RWPE2 (cell line): Measurements from ENCODE around the gene MAGEA8.
"Not testable (repeated sequence)": the region's sequence is repeated elsewhere in the genome, so short reads cannot be mapped to it uniquely, and the experiment has no call there.

ENCODE experiments used
- ATAC-seq: fragments of 200-7000 bp; cut with Tn5 transposase; 3 replicates; pipeline ENCODE4 v1.9.1; 2021; ENCODE audit warnings: low read depth
- DNase-seq: peaks from one replicate; pipeline ENCODE4 v3.0.0-alpha.2; 2020; ENCODE audit warnings: low spot score
- H3K27ac ChIP-seq: fragments of 450-650 bp; 2 replicates; pipeline ENCODE4 v1.5.1; 2017; ENCODE audit warnings: mild to moderate bottlenecking; ENCODE audit not compliant: poor library complexity, severe bottlenecking
- H3K27me3 ChIP-seq: fragments of 250-450 bp; sonication (Bioruptor Pico); 2 replicates; pipeline ENCODE4 v1.5.1; 2021; ENCODE audit warnings: mild to moderate bottlenecking, moderate library complexity; ENCODE audit not compliant: insufficient read depth, poor library complexity, severe bottlenecking
- H3K36me3 ChIP-seq: fragments of 250-450 bp; sonication (Bioruptor Pico); 2 replicates; pipeline ENCODE4 v1.5.1; 2020; ENCODE audit warnings: low read depth, mild to moderate bottlenecking, moderate library complexity
- H3K4me1 ChIP-seq: fragments of 250-450 bp; sonication (Bioruptor Pico); 2 replicates; pipeline ENCODE4 v1.5.1; 2021; ENCODE audit warnings: mild to moderate bottlenecking, moderate library complexity; ENCODE audit not compliant: insufficient read depth, poor library complexity, severe bottlenecking
- H3K4me3 ChIP-seq: fragments of 250-450 bp; sonication (Bioruptor Pico); 2 replicates; pipeline ENCODE4 v1.5.1; 2021; ENCODE audit warnings: mild to moderate bottlenecking, moderate library complexity; ENCODE audit not compliant: severe bottlenecking
- H3K9me3 ChIP-seq: fragments of 250-450 bp; sonication (Bioruptor Pico); 2 replicates; pipeline ENCODE4 v1.5.1; 2021; ENCODE audit warnings: mild to moderate bottlenecking, moderate library complexity; ENCODE audit not compliant: severe bottlenecking
- TF ChIP-seq, protein P1 (sequence below): fragments of 450-650 bp; IDR thresholded peaks from one replicate; pipeline ENCODE4 v1.5.1; 2017; ENCODE audit warnings: mild to moderate bottlenecking, moderate library complexity; ENCODE audit not compliant: poor library complexity, severe bottlenecking

MAGEA8 gene

DNA sequence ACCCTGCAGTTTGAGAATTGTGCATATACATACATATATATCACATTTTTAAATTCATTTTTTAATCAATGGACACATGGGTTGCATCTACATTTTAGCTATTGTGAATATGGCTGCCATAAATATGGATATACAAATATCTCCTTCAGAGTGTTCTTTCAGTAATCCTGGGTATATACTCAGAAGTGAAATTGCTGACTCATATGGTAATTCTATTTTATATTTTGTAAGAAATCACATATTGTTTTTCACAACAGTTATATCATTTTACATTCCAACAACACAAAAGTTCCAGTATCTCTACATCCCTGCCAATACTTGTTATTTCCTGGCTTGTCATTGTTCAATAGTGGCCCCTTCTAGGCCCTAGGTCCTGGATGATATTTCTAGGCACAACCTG lies 27.7 kb downstream of the MAGEA8 start:
- H3K27ac ChIP-seq, result no peak overlapping the region
- ATAC-seq (no peak), DNase-seq (no peak)
- H3K36me3 ChIP-seq, result no peaks in the 10 kb centered on the region
- no peak overlapping the region for H3K4me3 ChIP-seq
- no peaks in the 10 kb centered on the region for H3K9me3 ChIP-seq
- H3K27me3 ChIP-seq, result no peaks in the 10 kb centered on the region
- TF ChIP-seq, protein P1, sequence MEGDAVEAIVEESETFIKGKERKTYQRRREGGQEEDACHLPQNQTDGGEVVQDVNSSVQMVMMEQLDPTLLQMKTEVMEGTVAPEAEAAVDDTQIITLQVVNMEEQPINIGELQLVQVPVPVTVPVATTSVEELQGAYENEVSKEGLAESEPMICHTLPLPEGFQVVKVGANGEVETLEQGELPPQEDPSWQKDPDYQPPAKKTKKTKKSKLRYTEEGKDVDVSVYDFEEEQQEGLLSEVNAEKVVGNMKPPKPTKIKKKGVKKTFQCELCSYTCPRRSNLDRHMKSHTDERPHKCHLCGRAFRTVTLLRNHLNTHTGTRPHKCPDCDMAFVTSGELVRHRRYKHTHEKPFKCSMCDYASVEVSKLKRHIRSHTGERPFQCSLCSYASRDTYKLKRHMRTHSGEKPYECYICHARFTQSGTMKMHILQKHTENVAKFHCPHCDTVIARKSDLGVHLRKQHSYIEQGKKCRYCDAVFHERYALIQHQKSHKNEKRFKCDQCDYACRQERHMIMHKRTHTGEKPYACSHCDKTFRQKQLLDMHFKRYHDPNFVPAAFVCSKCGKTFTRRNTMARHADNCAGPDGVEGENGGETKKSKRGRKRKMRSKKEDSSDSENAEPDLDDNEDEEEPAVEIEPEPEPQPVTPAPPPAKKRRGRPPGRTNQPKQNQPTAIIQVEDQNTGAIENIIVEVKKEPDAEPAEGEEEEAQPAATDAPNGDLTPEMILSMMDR, result no peak
- H3K4me1 ChIP-seq, result no peaks in the 10 kb centered on the region

GRCh38 chrX:149909324-149910177 lies 28.6 kb downstream of the MAGEA8 start:
- TF ChIP-seq, protein P1, result no peak
- Histone ChIP-seq H3K27me3 (no peaks in the 10 kb centered on the region), H3K27ac (no peak overlapping the region), H3K4me1 (no peaks in the 10 kb centered on the region), H3K9me3 (no peaks in the 10 kb centered on the region), H3K4me3 (no peak overlapping the region), H3K36me3 (no peaks in the 10 kb centered on the region)
- no peak for DNase-seq
- ATAC-seq, result no peak

DNA sequence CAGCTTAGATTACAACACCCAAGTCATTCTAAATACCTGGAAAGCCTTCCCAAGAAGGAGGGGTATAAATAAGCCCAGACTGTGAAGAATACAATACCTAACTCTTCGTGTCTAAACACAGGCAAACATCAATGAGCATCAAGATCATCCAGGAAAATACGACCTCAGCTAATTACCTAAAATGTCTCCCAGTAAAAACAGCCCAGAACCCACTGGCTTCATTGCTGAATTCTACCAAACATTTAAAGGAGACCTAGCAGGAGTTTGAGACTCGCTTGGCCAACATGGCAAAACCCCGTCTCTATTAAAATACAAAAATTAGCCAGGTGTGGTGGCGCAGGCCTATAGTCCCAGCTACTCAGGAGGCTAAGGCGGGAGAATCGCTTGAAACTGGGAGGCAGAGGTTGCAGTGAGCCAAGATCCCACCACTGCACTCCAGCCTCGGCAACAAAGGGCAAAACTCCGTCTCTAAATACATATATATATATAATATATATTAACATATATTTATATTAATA lies 29.3 kb downstream of the MAGEA8 start:
- no peaks in the 10 kb centered on the region for H3K4me1 ChIP-seq
- ATAC-seq (no peak), DNase-seq (no peak)
- H3K4me3 ChIP-seq, result no peak overlapping the region
- no peaks in the 10 kb centered on the region for H3K27me3 ChIP-seq
- no peaks in the 10 kb centered on the region for H3K9me3 ChIP-seq
- no peak overlapping the region for H3K27ac ChIP-seq
- no peaks in the 10 kb centered on the region for H3K36me3 ChIP-seq
- TF ChIP-seq, protein P1, result no peak

DNA sequence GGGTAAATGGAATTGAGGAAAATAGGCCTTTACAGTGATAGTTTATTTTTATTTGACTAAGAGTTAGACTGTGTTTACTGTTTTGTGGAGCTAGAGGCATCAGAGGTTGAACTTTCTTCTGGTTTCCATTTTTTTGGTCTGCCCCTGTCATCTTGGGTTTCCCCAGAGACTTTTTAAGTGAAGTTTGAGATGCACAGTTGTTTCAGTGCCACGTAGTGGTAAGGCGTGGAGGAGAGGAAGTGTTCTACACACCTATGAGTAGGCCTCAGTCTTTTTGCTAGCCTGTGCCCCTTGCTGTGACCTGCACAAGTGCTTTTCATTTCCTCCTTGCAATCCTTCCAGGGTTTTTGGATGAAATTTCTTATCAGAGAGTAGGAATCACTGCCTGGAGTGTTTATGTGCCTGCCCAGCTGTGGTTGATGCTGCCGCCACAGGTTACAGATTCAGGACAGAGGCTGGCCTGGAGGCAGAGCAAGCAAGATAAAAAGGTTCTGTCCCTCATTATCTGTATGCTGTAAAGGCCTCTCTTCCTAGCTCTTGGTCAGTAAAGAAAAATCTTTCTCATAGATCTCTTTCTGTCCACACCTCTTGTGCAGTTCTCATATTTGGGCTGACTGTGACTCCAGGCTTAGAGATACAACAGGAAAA lies 35.9 kb downstream of the MAGEA8 start:
- Histone ChIP-seq H3K4me1 (no peaks in the 10 kb centered on the region), H3K9me3 (no peaks in the 10 kb centered on the region), H3K36me3 (no peaks in the 10 kb centered on the region), H3K27ac (no peak overlapping the region), H3K4me3 (no peak overlapping the region), H3K27me3 (no peaks in the 10 kb centered on the region)
- DNase-seq (no peak), ATAC-seq (no peak)
- TF ChIP-seq, protein P1, result no peak

DNA sequence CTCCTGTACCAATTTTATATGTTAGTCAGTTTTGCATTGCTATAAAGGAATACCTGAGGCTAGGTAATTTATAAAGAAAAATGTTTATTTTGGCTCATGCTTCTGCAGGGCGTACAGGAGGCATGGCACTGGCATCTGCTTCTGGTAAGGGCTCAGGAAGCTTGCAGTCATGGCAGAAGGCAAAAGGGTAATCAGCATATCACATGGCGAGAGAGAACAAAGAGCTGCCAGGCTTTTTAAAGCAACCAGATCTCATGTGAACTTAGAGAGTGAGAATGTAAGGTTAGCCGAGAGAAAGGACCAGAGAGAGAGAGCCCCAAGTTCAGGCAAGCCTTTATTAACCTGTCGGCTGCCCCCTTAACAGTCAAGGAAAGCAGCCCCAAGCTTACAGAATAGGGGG lies 42.9 kb downstream of the MAGEA8 start:
- not testable (repeated sequence) for H3K36me3 ChIP-seq, H3K4me3 ChIP-seq, H3K27ac ChIP-seq, H3K27me3 ChIP-seq, ATAC-seq, H3K9me3 ChIP-seq, DNase-seq, H3K4me1 ChIP-seq

DNA sequence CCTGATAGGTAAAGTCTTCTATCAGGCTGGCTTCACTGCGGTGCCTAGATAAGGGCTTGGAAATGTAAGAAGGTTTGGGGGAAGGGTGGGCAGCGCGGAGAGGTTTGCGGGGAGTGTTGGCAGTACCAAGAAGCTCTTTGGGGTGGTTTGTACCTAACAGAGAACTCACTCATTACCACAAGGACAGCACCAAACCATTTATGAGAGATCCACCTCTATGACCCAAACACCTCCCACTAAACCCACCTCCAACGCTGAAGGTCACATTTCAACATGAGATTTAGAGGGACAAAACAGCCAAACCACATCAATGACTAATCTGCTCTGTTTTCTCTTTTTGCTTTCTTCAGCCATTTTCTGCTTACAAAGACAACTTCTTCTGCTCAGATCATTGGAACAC lies 43.5 kb downstream of the MAGEA8 start:
- not testable (repeated sequence) for H3K9me3 ChIP-seq, H3K4me3 ChIP-seq, ATAC-seq, H3K27ac ChIP-seq, H3K4me1 ChIP-seq, H3K36me3 ChIP-seq, H3K27me3 ChIP-seq, DNase-seq

DNA sequence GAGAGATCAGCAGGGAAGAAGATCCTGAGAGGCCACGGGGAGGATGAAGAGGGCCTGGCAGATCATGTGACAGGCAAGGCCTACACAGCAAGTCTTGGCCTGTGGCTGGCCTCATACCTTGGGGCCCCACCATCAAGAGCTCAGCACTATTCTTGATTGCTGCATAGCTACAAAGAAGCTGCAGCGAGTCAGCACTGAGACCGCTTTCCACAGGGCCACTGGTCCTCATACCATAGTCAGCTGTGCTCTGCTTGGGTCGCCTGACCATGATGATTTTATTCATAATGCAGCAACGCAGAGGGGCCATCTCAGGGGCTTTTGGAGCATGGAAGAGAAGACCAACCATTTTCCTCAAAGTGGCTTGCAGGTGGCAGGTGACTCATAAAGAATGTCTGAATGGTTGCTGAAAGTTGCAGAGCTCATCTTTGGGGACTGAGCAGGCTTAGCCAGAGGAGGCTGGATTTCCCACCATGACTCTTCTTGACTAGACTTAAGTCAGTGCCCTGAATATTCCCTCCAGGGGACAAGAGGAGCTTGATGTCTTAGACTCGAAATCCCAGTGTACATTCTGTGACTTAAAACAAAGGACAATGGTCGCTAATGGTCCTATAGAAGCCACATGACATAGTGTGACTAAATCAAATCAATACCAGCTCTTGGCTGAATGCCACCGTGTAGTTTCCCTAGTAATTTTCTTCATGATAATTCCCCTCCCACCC lies 46.4 kb downstream of the MAGEA8 start:
- not testable (repeated sequence) for H3K27ac ChIP-seq, H3K36me3 ChIP-seq, H3K4me3 ChIP-seq, ATAC-seq, DNase-seq, H3K9me3 ChIP-seq, H3K4me1 ChIP-seq, H3K27me3 ChIP-seq
